ENCODE results near the gene ZSCAN10.

Gene ZSCAN10

GRCh38 chr16:3099732-3100499 is 822 bp upstream of the ZSCAN10 start:
- H3K4me1 ChIP-seq (ENCODE audit: insufficient read depth, low read length), result no peaks in the 10 kb centered on the region

GRCh38 chr16:3099395-3099731 is 269 bp upstream of the ZSCAN10 start:
- no peak overlapping the region for H3K9ac ChIP-seq (ENCODE audit: low read length)
- H3K27me3 ChIP-seq (ENCODE audit: control insufficient read depth in 1 of 2, insufficient read depth in 2 of 2, low read length in 2 of 2), result peaks cover 3 to 30% of the 10 kb centered on the region in 2 donors
- no peak overlapping the region for H3K4me3 ChIP-seq (ENCODE audit: low read depth in 1 of 2, low read length in 2 of 2)
- H3K27ac ChIP-seq (ENCODE audit: low read depth, low read length), result no peak overlapping the region
- no peaks in the 10 kb centered on the region for H3K9me3 ChIP-seq (ENCODE audit: low read length)
- H3K4me1 ChIP-seq (ENCODE audit: insufficient read depth, low read length), result no peaks in the 10 kb centered on the region
- H3K36me3 ChIP-seq (ENCODE audit: insufficient read depth, low read length), result no peaks in the 10 kb centered on the region

More at GRCh38 chr16:3099732-3100499, 822 bp upstream of the ZSCAN10 start:
- Histone ChIP-seq H3K9ac (ENCODE audit: low read length) (no peak overlapping the region), H3K27ac (ENCODE audit: low read depth, low read length) (no peak overlapping the region), H3K9me3 (ENCODE audit: low read length) (no peaks in the 10 kb centered on the region), H3K36me3 (ENCODE audit: insufficient read depth, low read length) (no peaks in the 10 kb centered on the region), H3K27me3 (ENCODE audit: control insufficient read depth in 1 of 2, insufficient read depth in 2 of 2, low read length in 2 of 2) (peaks cover 3 to 30% of the 10 kb centered on the region in 2 donors), H3K4me3 (ENCODE audit: low read depth in 1 of 2, low read length in 2 of 2) (no peak overlapping the region)

- Histone ChIP-seq H3K9me3 (ENCODE audit: low read length) (no peaks in the 10 kb centered on the region), H3K9ac (ENCODE audit: low read length) (no peak overlapping the region), H3K4me1 (ENCODE audit: insufficient read depth, low read length) (no peaks in the 10 kb centered on the region), H3K27ac (ENCODE audit: low read depth, low read length) (no peak overlapping the region), H3K4me3 (ENCODE audit: low read depth in 1 of 2, low read length in 2 of 2) (no peak overlapping the region), H3K36me3 (ENCODE audit: insufficient read depth, low read length) (no peaks in the 10 kb centered on the region), H3K27me3 (ENCODE audit: control insufficient read depth in 1 of 2, insufficient read depth in 2 of 2, low read length in 2 of 2) (peaks cover 3 to 34% of the 10 kb centered on the region in 2 donors)
These were observed 1.8 kb downstream of the ZSCAN10 start for GRCh38 chr16:3097266-3097665.

GRCh38 chr16:3096362-3096761 is 2.7 kb downstream of the ZSCAN10 start:
- Histone ChIP-seq H3K27me3 (ENCODE audit: control insufficient read depth in 1 of 2, insufficient read depth in 2 of 2, low read length in 2 of 2) (peaks cover 3 to 37% of the 10 kb centered on the region in 2 donors), H3K9me3 (ENCODE audit: low read length) (no peaks in the 10 kb centered on the region), H3K4me1 (ENCODE audit: insufficient read depth, low read length) (no peaks in the 10 kb centered on the region), H3K36me3 (ENCODE audit: insufficient read depth, low read length) (no peaks in the 10 kb centered on the region), H3K9ac (ENCODE audit: low read length) (no peak overlapping the region), H3K4me3 (ENCODE audit: low read depth in 1 of 2, low read length in 2 of 2) (no peak overlapping the region), H3K27ac (ENCODE audit: low read depth, low read length) (no peak overlapping the region)

- Histone ChIP-seq H3K36me3 (ENCODE audit: insufficient read depth, low read length) (no peaks in the 10 kb centered on the region), H3K27me3 (ENCODE audit: control insufficient read depth in 1 of 2, insufficient read depth in 2 of 2, low read length in 2 of 2) (peaks cover 3 to 33% of the 10 kb centered on the region in 2 donors), H3K9ac (ENCODE audit: low read length) (no peak overlapping the region), H3K9me3 (ENCODE audit: low read length) (no peaks in the 10 kb centered on the region), H3K27ac (ENCODE audit: low read depth, low read length) (no peak overlapping the region), H3K4me1 (ENCODE audit: insufficient read depth, low read length) (no peaks in the 10 kb centered on the region), H3K4me3 (ENCODE audit: low read depth in 1 of 2, low read length in 2 of 2) (no peak overlapping the region)
These were observed 3.2 kb downstream of the ZSCAN10 start for GRCh38 chr16:3095869-3096268.

GRCh38 chr16:3094289-3095027 is 4.6 kb downstream of the ZSCAN10 start:
- Histone ChIP-seq H3K4me3 (ENCODE audit: low read depth in 1 of 2, low read length in 2 of 2) (no peak overlapping the region), H3K4me1 (ENCODE audit: insufficient read depth, low read length) (no peaks in the 10 kb centered on the region), H3K27me3 (ENCODE audit: control insufficient read depth in 1 of 2, insufficient read depth in 2 of 2, low read length in 2 of 2) (peaks cover under 1 to 21% of the 10 kb centered on the region in 2 donors), H3K9ac (ENCODE audit: low read length) (no peak overlapping the region), H3K9me3 (ENCODE audit: low read length) (no peaks in the 10 kb centered on the region), H3K36me3 (ENCODE audit: insufficient read depth, low read length) (no peaks in the 10 kb centered on the region), H3K27ac (ENCODE audit: low read depth, low read length) (no peak overlapping the region)

GRCh38 chr16:3092501-3092941 is 6.6 kb downstream of the ZSCAN10 start:
- Histone ChIP-seq H3K4me1 (ENCODE audit: insufficient read depth, low read length) (no peaks in the 10 kb centered on the region), H3K27ac (ENCODE audit: low read depth, low read length) (no peak overlapping the region), H3K9ac (ENCODE audit: low read length) (no peak overlapping the region), H3K9me3 (ENCODE audit: low read length) (no peaks in the 10 kb centered on the region), H3K4me3 (ENCODE audit: low read depth in 1 of 2, low read length in 2 of 2) (no peak overlapping the region), H3K27me3 (ENCODE audit: control insufficient read depth in 1 of 2, insufficient read depth in 2 of 2, low read length in 2 of 2) (peaks cover 0 to 13% of the 10 kb centered on the region in 2 donors), H3K36me3 (ENCODE audit: insufficient read depth, low read length) (no peaks in the 10 kb centered on the region)

GRCh38 chr16:3091551-3091950 is 7.5 kb downstream of the ZSCAN10 start:
- H3K36me3 ChIP-seq (ENCODE audit: insufficient read depth, low read length), result no peaks in the 10 kb centered on the region
- H3K4me3 ChIP-seq (ENCODE audit: low read depth in 1 of 2, low read length in 2 of 2), result no peak overlapping the region
- H3K27ac ChIP-seq (ENCODE audit: low read depth, low read length), result no peak overlapping the region
- peaks cover 0 to 13% of the 10 kb centered on the region in 2 donors for H3K27me3 ChIP-seq (ENCODE audit: control insufficient read depth in 1 of 2, insufficient read depth in 2 of 2, low read length in 2 of 2)
- H3K4me1 ChIP-seq (ENCODE audit: insufficient read depth, low read length), result no peaks in the 10 kb centered on the region
- no peak overlapping the region for H3K9ac ChIP-seq (ENCODE audit: low read length)
- no peaks in the 10 kb centered on the region for H3K9me3 ChIP-seq (ENCODE audit: low read length)

- H3K4me1 ChIP-seq (ENCODE audit: insufficient read depth, low read length), result no peaks in the 10 kb centered on the region
- H3K9ac ChIP-seq (ENCODE audit: low read length), result no peak overlapping the region
- H3K4me3 ChIP-seq (ENCODE audit: low read depth in 1 of 2, low read length in 2 of 2), result no peak overlapping the region
- no peak overlapping the region for H3K27ac ChIP-seq (ENCODE audit: low read depth, low read length)
- H3K36me3 ChIP-seq (ENCODE audit: insufficient read depth, low read length), result no peaks in the 10 kb centered on the region
- H3K9me3 ChIP-seq (ENCODE audit: low read length), result no peaks in the 10 kb centered on the region
- H3K27me3 ChIP-seq (ENCODE audit: control insufficient read depth in 1 of 2, insufficient read depth in 2 of 2, low read length in 2 of 2), result peaks cover 0 to 13% of the 10 kb centered on the region in 2 donors
These were observed 9.1 kb downstream of the ZSCAN10 start for GRCh38 chr16:3089717-3090592.

- Histone ChIP-seq H3K27me3 (ENCODE audit: control insufficient read depth in 1 of 2, insufficient read depth in 2 of 2, low read length in 2 of 2) (peaks cover 0 to 13% of the 10 kb centered on the region in 2 donors), H3K9me3 (ENCODE audit: low read length) (no peaks in the 10 kb centered on the region), H3K4me1 (ENCODE audit: insufficient read depth, low read length) (no peaks in the 10 kb centered on the region), H3K9ac (ENCODE audit: low read length) (no peak overlapping the region), H3K36me3 (ENCODE audit: insufficient read depth, low read length) (no peaks in the 10 kb centered on the region), H3K27ac (ENCODE audit: low read depth, low read length) (no peak overlapping the region), H3K4me3 (ENCODE audit: low read depth in 1 of 2, low read length in 2 of 2) (no peak overlapping the region)
These were observed 10.0 kb downstream of the ZSCAN10 start for GRCh38 chr16:3088925-3089716.

Measured in muscle layer of colon (tissue), 2 donors.